Measurements from ENCODE around the gene ERC1. TPM values are rescaled to one million over a fixed set of nuclear protein-coding genes. Genes with fewer than 3 reads are reported as not detected.

ERC1 gene
- 10 to 100 TPM; 20.1 to 28.1 (median 24.1) TPM for polyA plus RNA-seq (ENCODE audit: insufficient read length in 10 of 10)
- long read RNA-seq, donor 1 = 0 reads
- long read RNA-seq, donor 2 = 0 reads
- long read RNA-seq, donor 3 = 0 reads
- long read RNA-seq, donor 4 = 0 reads
- long read RNA-seq, donor 5, partial matches to known transcripts = 5 of 7 reads
- long read RNA-seq, donor 5, other reads (novel, unspliced or antisense) = 0 of 7 reads
- long read RNA-seq, donor 6, partial matches to known transcripts = 0 of 1 reads
- long read RNA-seq, donor 6, other reads (novel, unspliced or antisense) = 0 of 1 reads
- long read RNA-seq, donor 7, partial matches to known transcripts = 0 of 1 reads
- long read RNA-seq, donor 7, other reads (novel, unspliced or antisense) = 0 of 1 reads
- long read RNA-seq, donor 8 = 0 reads
- long read RNA-seq, donor 9 = 0 reads

- DNase-seq = peak; percentile 89 to 97 (median 94)
Measured at GRCh38 chr12:990661-991349, at the start of gene ERC1. TSS of gene ERC1 (plus strand) at chr12:991223. CDS start at chr12:1027904, 36,681 bp downstream.

GRCh38 chr12:943051-943450 is 48.0 kb upstream of the ERC1 start:
- peak; percentile 43 to 66 (median 57) for DNase-seq

GRCh38 chr12:944211-944610 is 46.8 kb upstream of the ERC1 start:
- DNase-seq = no peak

GRCh38 chr12:946212-946611 is 44.8 kb upstream of the ERC1 start:
- no peak for DNase-seq

- DNase-seq = no peak
Measured at GRCh38 chr12:946631-947030, 44.4 kb upstream of the ERC1 start.

GRCh38 chr12:948238-948637 is 42.8 kb upstream of the ERC1 start:
- no peak for DNase-seq

- peak; percentile 98 to 100 (median 99) for DNase-seq
Measured at GRCh38 chr12:949453-950191, 41.4 kb upstream of the ERC1 start, which contains the start of gene RAD52. TSS of gene RAD52 (minus strand) at chr12:949694. CDS start at chr12:933058, 16,636 bp downstream.

GRCh38 chr12:951176-951575 is 39.8 kb upstream of the ERC1 start:
- no peak for DNase-seq

GRCh38 chr12:953776-954175 is 37.2 kb upstream of the ERC1 start:
- peak in 1 of 3 donors; percentile 42 for DNase-seq

GRCh38 chr12:954741-955140 is 36.3 kb upstream of the ERC1 start:
- DNase-seq = peak in 1 of 3 donors; percentile 7

GRCh38 chr12:955939-956338 is 35.1 kb upstream of the ERC1 start:
- DNase-seq = no peak

GRCh38 chr12:958588-959123 is 32.4 kb upstream of the ERC1 start:
- DNase-seq = peak; percentile 6 to 47 (median 12)

GRCh38 chr12:966724-967123 is 24.3 kb upstream of the ERC1 start:
- DNase-seq = no peak

GRCh38 chr12:967641-968040 is 23.4 kb upstream of the ERC1 start:
- DNase-seq = no peak

GRCh38 chr12:968545-968944 is 22.5 kb upstream of the ERC1 start:
- no peak for DNase-seq

GRCh38 chr12:969821-970220 is 21.2 kb upstream of the ERC1 start:
- DNase-seq = no peak

GRCh38 chr12:971991-972390 is 19.0 kb upstream of the ERC1 start:
- no peak for DNase-seq

GRCh38 chr12:974271-974862 is 16.7 kb upstream of the ERC1 start:
- DNase-seq = no peak

- no peak for DNase-seq
Measured at GRCh38 chr12:976644-977043, 14.4 kb upstream of the ERC1 start.

- DNase-seq = no peak
Measured at GRCh38 chr12:977156-977555, 13.9 kb upstream of the ERC1 start.

- no peak for DNase-seq
Measured at GRCh38 chr12:979349-979748, 11.7 kb upstream of the ERC1 start.

Data from muscle of back (tissue), 13 donors.